Measurements from ENCODE around the gene LAMP2. TPM values are rescaled to one million over a fixed set of nuclear protein-coding genes. Genes with fewer than 3 reads are reported as not detected.
"Not testable (repeated sequence)": the region's sequence is repeated elsewhere in the genome, so short reads cannot be mapped to it uniquely, and the experiment has no call there.

LAMP2 gene
- 10 to 100 TPM; 30.5 to 52.3 (median 32.2) TPM for polyA plus RNA-seq

DNA sequence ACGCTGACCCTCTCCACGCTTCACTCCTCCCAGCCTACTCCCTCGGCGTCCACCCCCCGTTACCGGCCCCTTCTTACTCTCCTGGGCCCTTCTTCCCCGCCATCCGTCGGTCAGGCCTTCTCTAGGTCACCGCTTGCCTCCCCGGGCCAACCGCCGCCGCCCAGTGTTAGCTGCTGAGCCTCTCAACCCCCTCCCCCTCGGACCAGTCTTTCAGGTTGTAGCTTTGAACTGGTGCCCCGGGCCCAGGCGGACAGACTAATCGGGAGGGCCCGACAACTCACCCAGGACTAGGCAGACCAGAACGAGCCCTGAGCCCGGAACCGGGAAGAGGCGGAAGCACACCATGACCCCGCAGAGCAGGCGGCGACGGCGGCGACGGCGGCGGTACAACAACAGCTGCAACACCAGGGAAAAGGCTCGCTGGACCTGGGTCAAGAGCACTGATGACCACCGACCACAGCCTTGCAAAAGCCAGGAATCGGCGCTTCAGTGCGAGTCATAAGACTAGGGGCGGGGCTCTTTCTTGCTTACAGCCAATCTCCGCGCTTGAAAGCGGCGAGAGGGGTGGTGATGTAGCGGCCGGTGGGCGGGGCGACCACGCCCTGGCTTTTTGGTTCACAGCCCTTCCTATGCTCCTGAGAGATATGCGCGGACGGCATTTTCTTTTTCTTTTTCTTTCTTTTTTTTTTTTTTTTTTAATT, at the start of gene LAMP2:
Gene LAMP2 (minus strand): TSS at position 472 of the 701 bp plus-strand sequence. CDS start 127 bp downstream, at position 345.
- WGBS, 3 donors, result 0 to 32% (median 1%) methylated on average over 36 to 50 of the region's 50 CpGs

DNA sequence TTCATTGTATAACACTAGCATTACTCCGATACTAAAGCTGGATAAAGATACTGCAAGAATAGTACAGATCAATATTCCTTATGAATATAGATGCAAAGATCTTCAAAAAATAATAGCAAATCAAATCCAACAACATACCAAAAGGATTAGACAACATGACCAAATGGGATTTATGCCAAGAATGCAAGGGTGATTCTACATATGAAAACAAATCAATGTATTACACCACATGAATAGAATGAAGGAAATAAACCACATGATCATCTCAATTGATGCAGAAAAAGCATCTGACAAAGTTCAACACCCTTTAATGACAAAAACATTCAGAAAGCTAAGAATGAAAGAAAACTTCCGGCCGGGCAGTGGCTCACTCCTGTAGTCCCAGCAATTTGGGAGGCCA, 48.8 kb upstream of the LAMP2 start:
- WGBS, 3 donors, result 90 to 94% (median 92%) methylated on average over 3 of the region's 3 CpGs
- no peak overlapping the region for H3K27ac ChIP-seq (ENCODE audit: low read depth, low read length)

More for the DNA sequence above, at the start of gene LAMP2:
- peak within 1 kb of the TSS; percentile 72 for H3K27ac ChIP-seq (ENCODE audit: low read depth, low read length)

DNA sequence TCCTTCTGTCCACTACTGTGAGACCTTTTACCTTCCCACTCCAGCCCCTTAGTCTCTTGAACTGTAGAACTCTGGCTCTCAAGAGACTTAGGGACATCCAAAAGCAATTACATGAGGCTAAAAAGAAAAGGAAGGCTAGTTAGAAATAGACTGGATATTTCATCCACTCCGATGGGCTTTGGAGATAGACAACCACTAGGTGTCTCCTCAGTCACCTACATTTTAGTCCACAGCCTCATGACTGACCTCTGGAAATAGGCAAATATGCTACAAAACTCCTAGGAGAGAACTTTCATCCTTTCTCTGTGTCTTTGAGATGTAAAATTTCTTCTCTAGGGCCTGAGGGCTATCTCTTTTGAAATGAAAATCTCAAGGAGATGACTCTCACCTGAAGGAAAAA, 45.1 kb upstream of the LAMP2 start:
- no peak overlapping the region for H3K27ac ChIP-seq (ENCODE audit: low read depth, low read length)
- 27 to 53% (median 39%) methylated on average over 1 of the region's 1 CpG for WGBS, 3 donors

DNA sequence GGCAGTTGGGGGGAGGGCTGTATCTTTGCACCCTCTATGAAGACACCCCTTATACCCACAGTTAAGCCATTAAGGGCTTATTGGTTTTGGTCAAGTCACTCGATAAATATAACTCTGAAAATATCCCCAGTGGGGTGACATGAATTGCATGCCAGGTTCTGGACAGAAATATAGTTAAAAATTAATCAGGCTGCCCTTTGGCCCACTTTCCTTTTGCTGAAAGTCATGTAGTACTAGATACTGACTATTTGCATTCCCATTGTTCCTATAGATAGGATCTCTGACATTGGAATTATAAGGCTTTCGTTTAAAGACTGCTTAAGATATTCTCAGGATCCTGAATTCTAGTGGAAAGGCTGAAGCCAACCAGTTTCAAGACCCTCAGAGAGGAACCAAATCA, 43.5 kb upstream of the LAMP2 start:
- H3K27ac ChIP-seq (ENCODE audit: low read depth, low read length), result no peak overlapping the region

DNA sequence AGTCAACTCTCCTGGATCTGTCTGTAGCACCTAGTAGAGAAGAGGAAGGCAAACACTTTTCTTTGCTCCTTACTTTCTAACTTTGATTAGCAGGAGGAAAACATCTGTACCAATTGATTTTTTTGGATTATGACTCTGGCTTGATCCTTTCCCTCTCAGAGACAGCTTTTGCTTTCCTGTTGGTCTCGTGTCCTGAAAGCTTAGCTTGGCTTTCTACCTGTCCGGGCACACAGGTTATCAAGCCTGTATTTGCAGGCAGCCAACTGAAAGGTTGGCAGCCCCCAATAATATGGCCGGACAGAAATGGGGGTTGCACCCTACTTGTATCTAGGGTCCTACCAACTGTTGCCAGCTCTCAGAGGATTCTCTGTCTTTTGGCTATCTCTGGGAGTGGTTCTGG, 43.1 kb upstream of the LAMP2 start:
- 35 to 92% (median 75%) methylated on average over 3 of the region's 3 CpGs for WGBS, 3 donors
- no peak overlapping the region for H3K27ac ChIP-seq (ENCODE audit: low read depth, low read length)

More for the DNA sequence above, 43.5 kb upstream of the LAMP2 start:
- WGBS, 3 donors, result 19 to 91% (median 72%) methylated on average over 2 of the region's 2 CpGs

DNA sequence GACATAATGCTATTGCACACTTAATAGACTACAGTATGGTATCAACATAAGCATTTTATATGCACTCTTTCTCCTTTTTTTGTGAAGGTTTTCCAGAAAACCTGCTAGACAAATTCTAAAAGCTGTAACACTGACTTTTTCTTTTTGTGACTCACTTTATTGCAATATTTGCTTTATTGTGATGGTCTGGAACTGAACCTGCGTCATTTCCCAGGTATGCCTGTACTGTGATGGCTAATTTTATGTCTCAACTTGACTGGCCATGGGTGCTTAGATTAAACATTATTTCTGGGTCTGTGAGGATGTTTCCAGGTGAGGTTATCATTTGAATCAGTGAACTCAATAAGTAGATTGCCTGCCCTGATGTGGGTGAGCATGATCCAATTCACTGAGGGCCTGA, 35.5 kb upstream of the LAMP2 start:
- 67 to 92% (median 74%) methylated on average over 1 of the region's 1 CpG for WGBS, 3 donors

DNA sequence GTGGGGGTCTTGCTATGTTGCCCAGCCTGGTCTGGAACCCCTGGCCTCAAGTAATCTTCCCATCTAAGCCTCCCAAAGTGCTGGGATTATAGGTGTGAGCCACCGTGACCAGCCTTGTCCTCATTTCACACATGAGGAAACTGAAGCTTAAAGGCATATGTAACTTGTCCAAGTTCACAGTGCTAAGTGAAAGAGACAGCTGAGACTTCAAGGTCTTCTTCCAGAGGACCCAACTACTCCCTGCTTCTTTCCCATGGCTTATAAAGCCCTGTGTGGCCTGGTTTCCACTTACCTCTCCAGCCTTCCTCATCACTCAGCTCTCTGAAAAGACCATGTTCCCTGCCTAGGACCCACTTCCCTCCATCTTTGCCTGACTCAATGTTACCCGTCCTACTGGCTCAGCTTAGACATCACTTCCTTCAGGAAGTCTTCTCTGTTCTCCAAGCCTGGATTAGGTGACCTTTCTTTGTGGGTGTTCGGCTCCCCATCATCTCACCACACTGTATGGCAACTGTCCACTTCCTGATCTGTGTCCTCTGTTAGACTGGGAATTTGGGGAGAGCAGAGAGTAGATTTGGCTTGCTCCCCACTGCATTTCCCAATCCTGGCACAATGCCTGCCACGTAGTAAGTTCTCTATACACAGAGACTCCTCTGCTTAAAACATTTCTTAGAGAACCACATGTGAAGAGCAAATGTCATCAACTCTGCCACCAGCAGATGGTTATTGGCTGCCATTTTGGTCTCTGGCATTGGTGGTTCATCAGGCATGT, 30.4 kb upstream of the LAMP2 start:
- 36 to 65% (median 41%) methylated on average over 4 of the region's 4 CpGs for WGBS, 3 donors
- H3K27ac ChIP-seq (ENCODE audit: low read depth, low read length), result no peak overlapping the region

More for the DNA sequence above, 35.5 kb upstream of the LAMP2 start:
- H3K27ac ChIP-seq (ENCODE audit: low read depth, low read length), result no peak overlapping the region

DNA sequence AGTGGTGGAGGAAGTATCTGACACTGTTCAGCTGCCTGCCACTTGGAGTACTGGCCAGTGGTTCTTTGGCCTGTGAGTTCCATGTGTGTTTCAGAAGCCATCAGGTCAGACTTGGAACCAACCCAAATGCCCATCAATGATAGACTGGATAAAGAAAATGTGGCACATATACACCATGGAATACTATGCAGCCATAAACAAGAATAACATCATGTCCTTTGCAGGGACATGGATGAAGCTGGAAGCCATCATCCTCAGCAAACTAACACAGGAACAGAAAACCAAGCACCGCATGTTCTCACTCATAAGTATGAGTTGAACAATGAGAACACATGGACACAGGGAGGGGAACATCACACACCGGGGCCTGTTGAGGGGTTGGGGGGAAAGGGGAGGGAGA, 21.0 kb upstream of the LAMP2 start:
- 81 to 93% (median 86%) methylated on average over 2 of the region's 2 CpGs for WGBS, 3 donors
- not testable (repeated sequence) for H3K27ac ChIP-seq (ENCODE audit: low read depth, low read length)

DNA sequence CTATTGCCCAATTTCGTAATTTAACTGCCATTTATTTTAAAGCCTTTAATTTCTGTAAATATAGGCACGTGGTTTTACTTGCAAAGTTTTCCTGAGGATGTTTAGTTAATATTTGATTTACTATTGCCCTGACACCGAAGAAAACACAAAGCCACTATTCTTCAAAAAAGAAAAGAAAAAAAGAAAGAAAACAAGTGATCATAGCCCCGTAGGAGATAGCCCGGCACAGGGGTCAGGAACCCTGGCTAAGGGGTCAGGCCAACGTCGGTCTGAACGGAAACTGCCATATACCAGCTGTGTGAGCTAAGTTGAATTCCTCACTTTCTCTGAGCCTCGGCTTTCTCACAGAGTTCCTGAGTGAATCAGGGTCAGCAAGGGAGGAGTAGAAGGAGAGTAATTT, 17.7 kb upstream of the LAMP2 start:
- WGBS, 3 donors, result 27 to 47% (median 37%) methylated on average over 9 of the region's 9 CpGs
- no peak overlapping the region for H3K27ac ChIP-seq (ENCODE audit: low read depth, low read length)

DNA sequence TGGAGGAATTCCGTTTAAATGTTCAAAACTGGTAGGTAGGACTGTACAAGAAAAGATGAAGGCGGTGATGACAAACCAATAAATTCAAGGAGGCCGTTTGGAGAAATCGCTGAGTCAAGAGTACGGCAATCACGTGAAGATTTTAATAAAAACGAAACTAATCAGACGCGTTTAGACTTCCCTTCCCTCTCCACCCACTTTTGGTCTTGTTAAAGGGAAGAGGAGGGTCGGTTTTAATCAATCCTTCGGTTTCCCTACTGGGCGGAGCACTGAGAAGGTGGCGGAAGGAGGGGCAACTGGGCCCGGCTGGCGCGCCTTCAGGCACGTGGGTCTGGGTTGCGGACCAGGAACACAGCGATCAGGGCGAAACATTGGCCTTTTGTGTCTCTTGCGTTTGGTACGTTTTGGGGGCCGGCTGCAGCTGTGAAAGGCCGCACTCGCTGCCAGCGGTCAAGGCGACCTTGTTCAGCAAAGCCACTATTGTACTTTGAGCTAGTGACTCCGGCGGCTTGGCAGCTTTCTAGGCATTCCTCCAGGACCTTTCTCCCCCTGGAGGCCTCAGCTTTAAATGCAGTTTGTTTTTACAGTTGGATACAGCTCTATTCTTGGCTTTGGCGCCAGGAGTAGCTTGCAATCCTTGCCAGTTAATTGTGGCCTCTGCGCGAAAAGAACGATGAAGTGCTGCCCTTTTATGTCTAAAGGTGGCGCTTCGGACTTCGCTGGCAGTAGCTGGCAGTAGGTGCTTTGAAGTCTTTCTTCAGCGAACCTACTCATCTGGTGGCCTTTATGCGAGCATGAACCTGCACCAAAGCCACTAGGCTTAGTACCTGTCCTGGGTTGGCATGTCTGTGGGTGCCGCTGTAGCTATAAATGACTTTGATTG, 16.8 kb upstream of the LAMP2 start:
- H3K27ac ChIP-seq (ENCODE audit: low read depth, low read length), result no peak overlapping the region
- WGBS, 3 donors, result 1 to 26% (median 1%) methylated on average over 38 to 39 of the region's 39 CpGs

DNA sequence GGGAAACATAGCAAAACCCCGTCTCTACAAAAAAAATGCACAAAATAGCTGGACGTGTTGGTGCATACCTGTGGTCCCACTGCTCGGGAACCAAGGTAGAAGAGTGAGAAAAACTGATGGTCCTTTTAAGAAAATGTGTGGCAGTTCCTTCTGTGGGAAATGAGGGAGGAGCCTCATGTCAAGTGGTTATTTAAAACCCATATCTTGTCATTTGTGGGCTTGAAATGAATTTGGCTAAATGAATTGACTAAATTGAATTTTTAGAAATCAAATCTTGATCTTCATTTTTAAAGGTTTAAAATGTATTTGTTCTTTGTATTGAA, 16.2 kb upstream of the LAMP2 start:
- no peak overlapping the region for H3K27ac ChIP-seq (ENCODE audit: low read depth, low read length)
- WGBS, 3 donors, result 58 to 67% (median 60%) methylated on average over 3 of the region's 3 CpGs

DNA sequence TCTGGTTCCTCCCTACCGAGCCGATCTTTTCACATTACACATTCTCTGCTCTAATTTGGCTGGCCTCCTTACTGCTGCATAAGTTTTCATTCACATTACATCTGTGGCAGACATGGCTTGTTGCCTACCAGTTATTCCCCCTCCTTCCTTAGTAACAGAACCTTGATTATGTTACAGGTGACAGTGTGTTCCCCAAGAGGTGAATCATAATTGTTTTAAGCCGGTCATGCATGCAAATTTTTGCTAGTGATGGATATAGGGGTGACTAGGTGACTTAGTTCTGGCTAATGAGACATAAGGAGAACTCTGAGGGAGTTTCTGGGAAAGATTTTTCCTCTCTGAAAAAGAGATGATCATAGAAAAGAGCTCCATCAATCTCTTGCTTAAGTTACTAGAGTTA, 8.4 kb upstream of the LAMP2 start:
- no peak overlapping the region for H3K27ac ChIP-seq (ENCODE audit: low read depth, low read length)
- WGBS, 3 donors, result 75 to 83% (median 76%) methylated on average over 3 of the region's 3 CpGs

DNA sequence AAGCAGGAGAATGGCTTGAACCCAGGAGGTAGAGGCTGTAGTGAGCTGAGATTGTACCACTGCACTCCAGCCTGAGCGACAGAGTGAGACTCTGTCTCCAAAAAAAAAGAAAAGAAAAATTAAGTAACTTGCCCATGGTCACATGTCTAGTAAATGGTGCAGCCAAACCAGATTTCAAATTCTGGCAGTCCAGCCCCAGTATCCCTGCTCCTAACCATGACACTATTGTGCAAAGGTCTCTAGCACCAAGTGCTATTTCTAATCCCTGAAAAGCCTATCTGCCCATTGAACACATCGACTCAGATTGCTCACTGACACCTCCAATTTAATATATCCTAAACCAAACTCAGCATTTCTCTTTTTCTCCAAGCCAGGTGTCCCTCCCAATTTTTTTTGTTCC, 7.6 kb upstream of the LAMP2 start:
- no peak overlapping the region for H3K27ac ChIP-seq (ENCODE audit: low read depth, low read length)
- WGBS, 3 donors, result 61 to 80% (median 68%) methylated on average over 1 to 2 of the region's 2 CpGs

DNA sequence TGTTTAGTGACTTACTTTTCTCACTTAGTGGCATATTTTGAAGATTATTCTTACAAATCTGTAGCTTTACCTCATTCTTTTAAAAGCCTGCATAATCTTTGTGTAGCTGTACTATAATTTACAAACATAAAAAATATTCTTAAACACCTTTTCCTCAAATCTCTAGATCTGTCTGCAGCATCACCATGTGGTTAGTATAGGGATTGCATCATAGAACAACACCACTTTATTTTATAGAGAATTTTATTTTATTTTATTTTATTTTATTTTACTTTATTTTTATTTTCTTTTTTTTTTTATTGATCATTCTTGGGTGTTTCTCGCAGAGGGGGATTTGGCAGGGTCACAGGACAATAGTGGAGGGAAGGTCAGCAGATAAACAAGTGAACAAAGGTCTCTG, 6.4 kb upstream of the LAMP2 start:
- 0 to 30% methylated on average over 1 of the region's 1 CpG; no CpG with 5 or more reads in 1 of the 3 donors for WGBS, 3 donors
- not testable (repeated sequence) for H3K27ac ChIP-seq (ENCODE audit: low read depth, low read length)

DNA sequence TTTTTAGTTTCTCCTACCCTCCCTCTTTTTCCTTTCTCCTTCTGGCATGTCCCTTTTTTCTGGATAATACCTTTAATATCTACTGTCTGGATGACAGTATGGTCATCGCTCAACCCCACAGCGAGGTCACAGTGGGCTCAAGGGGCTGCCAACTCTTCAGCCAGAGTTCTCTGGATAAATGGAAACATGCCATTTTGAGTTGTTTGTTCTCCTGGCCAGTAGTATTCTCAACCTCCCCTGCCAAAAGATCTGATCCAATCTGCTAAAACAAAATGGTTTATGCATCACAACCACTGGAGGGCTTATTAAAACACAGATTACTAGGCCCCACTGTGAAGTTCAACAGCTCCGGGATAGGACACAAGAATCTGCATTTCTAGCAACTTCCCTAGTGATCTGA, 5.0 kb upstream of the LAMP2 start:
- 72 to 81% (median 77%) methylated on average over 3 of the region's 3 CpGs for WGBS, 3 donors

DNA sequence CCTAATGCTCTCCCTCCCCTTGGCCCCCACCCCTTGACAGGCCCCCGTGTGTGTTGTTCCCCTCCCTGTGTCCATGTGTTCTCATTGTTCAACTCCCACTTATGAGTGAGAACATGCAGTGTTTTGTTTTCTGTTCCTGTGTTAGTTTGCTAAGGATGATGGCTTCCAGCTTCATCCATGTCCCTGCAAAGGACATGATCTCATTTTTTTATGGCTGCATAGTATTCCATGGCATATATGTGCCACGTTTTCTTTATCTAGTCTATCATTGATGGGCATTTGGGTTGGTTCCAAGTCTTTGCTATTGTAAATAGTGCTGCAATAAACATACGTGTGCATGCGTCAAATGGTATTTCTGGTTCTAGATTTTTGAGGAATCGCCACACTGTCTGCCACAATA, 561 bp upstream of the LAMP2 start:
- not testable (repeated sequence) for H3K27ac ChIP-seq (ENCODE audit: low read depth, low read length)
- WGBS, 3 donors, result 46 to 67% (median 63%) methylated on average over 5 of the region's 5 CpGs

More for the DNA sequence above, 5.0 kb upstream of the LAMP2 start:
- no peak overlapping the region for H3K27ac ChIP-seq (ENCODE audit: low read depth, low read length)

DNA sequence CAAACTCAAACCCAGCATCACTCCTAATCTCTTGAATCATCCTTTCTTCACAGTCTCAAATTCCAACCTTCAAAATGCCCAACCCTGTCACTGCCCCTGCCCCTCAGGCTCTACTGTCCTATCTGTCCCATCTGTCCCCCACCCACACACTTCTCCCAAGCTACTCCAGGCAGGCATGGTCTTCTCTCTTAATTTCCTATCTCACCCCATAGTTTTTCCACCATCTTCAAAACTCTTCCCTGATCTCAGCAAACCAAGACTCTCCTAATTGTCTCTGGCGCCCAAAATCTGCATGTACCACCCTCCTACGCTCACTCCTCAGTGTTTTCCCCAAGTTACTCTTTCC, 644 bp downstream of the LAMP2 start:
- WGBS, 3 donors, result 0 to 26% (median 0%) methylated on average over 2 of the region's 2 CpGs
- H3K27ac ChIP-seq (ENCODE audit: low read depth, low read length), result peak overlapping the region; percentile 72

DNA sequence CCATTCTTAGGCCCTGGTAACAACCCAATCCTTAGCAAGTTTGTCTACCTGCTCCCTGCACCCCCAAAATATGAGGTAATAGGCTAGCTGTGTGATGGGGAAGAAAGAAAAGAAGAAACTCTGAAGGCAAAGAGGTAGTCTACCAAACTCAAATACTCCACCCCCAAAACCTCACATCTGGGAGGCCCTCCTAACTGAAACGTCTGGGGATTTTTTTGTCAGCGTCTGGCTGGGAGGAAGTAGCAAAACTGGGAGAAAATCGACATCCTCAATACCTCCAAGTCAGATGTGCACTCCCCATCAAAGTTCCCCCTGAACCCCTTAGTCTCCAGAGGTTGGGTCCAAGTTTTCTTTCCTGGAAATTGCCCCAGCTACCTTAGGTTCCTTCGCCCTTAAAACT, 1.0 kb downstream of the LAMP2 start:
- 1 to 20% (median 15%) methylated on average over 3 to 4 of the region's 4 CpGs for WGBS, 3 donors
- no peak overlapping the region for H3K27ac ChIP-seq (ENCODE audit: low read depth, low read length)

DNA sequence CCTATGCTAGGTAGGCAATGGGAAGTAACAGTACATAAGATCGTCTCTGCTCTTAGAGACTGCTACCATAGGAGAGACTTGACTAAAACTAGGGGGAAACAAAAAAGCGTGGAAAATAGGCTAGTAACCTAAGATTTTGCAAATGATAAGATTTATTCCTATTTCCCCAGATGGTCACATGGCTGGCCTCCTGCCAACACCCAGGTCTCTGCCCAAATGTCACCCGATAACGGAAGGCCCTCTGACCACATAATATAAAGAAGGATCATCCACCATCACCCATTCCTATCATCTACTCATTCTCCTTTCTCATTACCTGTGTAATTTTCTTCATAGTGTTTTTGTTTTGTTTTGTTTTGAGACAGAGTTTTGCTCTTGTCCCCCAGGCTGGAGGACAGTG, 4.7 kb downstream of the LAMP2 start:
- 43 to 83% (median 60%) methylated on average over 4 of the region's 4 CpGs for WGBS, 3 donors
- H3K27ac ChIP-seq (ENCODE audit: low read depth, low read length), result no peak overlapping the region

Measured in adipose tissue (tissue), 3 donors.